Mucosa of rectum (tissue), 2 donors: ENCODE data around the gene TMEM238.

Experiments used
- H3K27ac ChIP-seq, 2 donors: one replicate each; pipeline ENCODE4 v1.7.0; 2013; ENCODE audit warnings: inconsistent platforms in 2 of 2, low read depth in 2 of 2, low read length in 2 of 2
- H3K27me3 ChIP-seq, 2 donors: one replicate each; pipeline ENCODE4 v1.7.0; 2013; ENCODE audit warnings: low read length in 2 of 2; ENCODE audit not compliant: control insufficient read depth in 2 of 2, insufficient read depth in 2 of 2
- H3K36me3 ChIP-seq, 2 donors: one replicate each; pipeline ENCODE4 v1.7.0; 2013; ENCODE audit warnings: low read length in 2 of 2; ENCODE audit not compliant: control insufficient read depth in 2 of 2, insufficient read depth in 2 of 2
- H3K4me1 ChIP-seq, 2 donors: one replicate each; pipeline ENCODE4 v1.7.0; 2013; ENCODE audit warnings: low read length in 2 of 2, mild to moderate bottlenecking in 1 of 2; ENCODE audit not compliant: control insufficient read depth in 2 of 2, insufficient read depth in 2 of 2
- H3K4me3 ChIP-seq, 2 donors: one replicate each; pipeline ENCODE4 v1.7.0; 2013; ENCODE audit warnings: low read length in 2 of 2
- H3K9ac ChIP-seq, 2 donors: one replicate each; pipeline ENCODE4 v1.7.0; 2013; ENCODE audit warnings: low read length in 2 of 2, low read depth in 1 of 2, mild to moderate bottlenecking in 1 of 2
- H3K9me3 ChIP-seq, 2 donors: one replicate each; pipeline ENCODE4 v1.7.0; 2013; ENCODE audit warnings: low read length in 2 of 2; ENCODE audit not compliant: control insufficient read depth in 2 of 2
- donor health status: healthy.
- donor health status: Normal muscosa, but diverticular disease.

The TMEM238 gene

GRCh38 chr19:55368701-55369563, 15.2 kb downstream of the TMEM238 start:
- Histone ChIP-seq H3K9me3 (no peaks in the 10 kb centered on the region), H3K4me3 (no peak overlapping the region), H3K36me3 (no peaks in the 10 kb centered on the region), H3K9ac (no peak overlapping the region), H3K4me1 (no peaks in the 10 kb centered on the region), H3K27me3 (peaks cover 30 to 37% of the 10 kb centered on the region in 2 donors), H3K27ac (no peak overlapping the region)

- Histone ChIP-seq H3K4me3 (no peak overlapping the region), H3K4me1 (no peaks in the 10 kb centered on the region), H3K27me3 (peaks cover 30 to 37% of the 10 kb centered on the region in 2 donors), H3K36me3 (no peaks in the 10 kb centered on the region), H3K27ac (no peak overlapping the region), H3K9ac (no peak overlapping the region), H3K9me3 (no peaks in the 10 kb centered on the region)
Observed at GRCh38 chr19:55368106-55368505, 16.0 kb downstream of the TMEM238 start.

GRCh38 chr19:55366790-55367189, 17.3 kb downstream of the TMEM238 start:
- H3K36me3 ChIP-seq = no peaks in the 10 kb centered on the region
- no peak overlapping the region for H3K4me3 ChIP-seq
- H3K9me3 ChIP-seq = no peaks in the 10 kb centered on the region
- no peak overlapping the region for H3K9ac ChIP-seq
- H3K27ac ChIP-seq = no peak overlapping the region
- no peaks in the 10 kb centered on the region for H3K4me1 ChIP-seq
- H3K27me3 ChIP-seq = peaks cover 21 to 28% of the 10 kb centered on the region in 2 donors

GRCh38 chr19:55365964-55366363, 18.1 kb downstream of the TMEM238 start:
- H3K9ac ChIP-seq = no peak overlapping the region
- H3K27me3 ChIP-seq = peaks cover 18 to 25% of the 10 kb centered on the region in 2 donors
- no peak overlapping the region for H3K27ac ChIP-seq
- H3K4me1 ChIP-seq = no peaks in the 10 kb centered on the region
- H3K36me3 ChIP-seq = no peaks in the 10 kb centered on the region
- no peaks in the 10 kb centered on the region for H3K9me3 ChIP-seq
- H3K4me3 ChIP-seq = no peak overlapping the region

GRCh38 chr19:55365245-55365644, 18.8 kb downstream of the TMEM238 start:
- Histone ChIP-seq H3K36me3 (no peaks in the 10 kb centered on the region), H3K4me1 (no peaks in the 10 kb centered on the region), H3K27ac (no peak overlapping the region), H3K9ac (no peak overlapping the region), H3K4me3 (no peak overlapping the region), H3K27me3 (peaks cover 14 to 20% of the 10 kb centered on the region in 2 donors), H3K9me3 (no peaks in the 10 kb centered on the region)

- no peak within 1 kb of the TSS for H3K27ac ChIP-seq
Observed at GRCh38 chr19:55362990-55363716, 20.9 kb downstream of the TMEM238 start, which contains the start of gene GARIN5B. TSS of gene GARIN5B (minus strand) at chr19:55363260. CDS start at chr19:55363066, 194 bp downstream.

GRCh38 chr19:55362174-55362989, 21.7 kb downstream of the TMEM238 start:
- H3K36me3 ChIP-seq = no peaks in the 10 kb centered on the region
- no peaks in the 10 kb centered on the region for H3K9me3 ChIP-seq
- no peak overlapping the region for H3K9ac ChIP-seq
- H3K4me1 ChIP-seq = no peaks in the 10 kb centered on the region
- H3K27me3 ChIP-seq = no peaks in the 10 kb centered on the region
- no peak overlapping the region for H3K27ac ChIP-seq
- H3K4me3 ChIP-seq = no peak overlapping the region

More at GRCh38 chr19:55362990-55363716, 20.9 kb downstream of the TMEM238 start, which contains the start of gene GARIN5B:
- no peaks in the 10 kb centered on the region for H3K36me3 ChIP-seq
- H3K4me1 ChIP-seq = no peaks in the 10 kb centered on the region
- H3K9me3 ChIP-seq = no peaks in the 10 kb centered on the region
- peaks cover 4% of the 10 kb centered on the region in 2 donors for H3K27me3 ChIP-seq
- H3K9ac ChIP-seq = no peak within 1 kb of the TSS
- H3K4me3 ChIP-seq = no peak within 1 kb of the TSS

- H3K27ac ChIP-seq = no peak overlapping the region
- no peaks in the 10 kb centered on the region for H3K27me3 ChIP-seq
- H3K36me3 ChIP-seq = no peaks in the 10 kb centered on the region
- H3K9ac ChIP-seq = no peak overlapping the region
- no peaks in the 10 kb centered on the region for H3K4me1 ChIP-seq
- no peaks in the 10 kb centered on the region for H3K9me3 ChIP-seq
- no peak overlapping the region for H3K4me3 ChIP-seq
Observed at GRCh38 chr19:55360902-55361301, 23.2 kb downstream of the TMEM238 start.

GRCh38 chr19:55358943-55359908, 24.9 kb downstream of the TMEM238 start:
- Histone ChIP-seq H3K36me3 (no peaks in the 10 kb centered on the region), H3K4me3 (no peak overlapping the region), H3K9me3 (no peaks in the 10 kb centered on the region), H3K27ac (no peak overlapping the region), H3K27me3 (peaks cover 0 to 3% of the 10 kb centered on the region in 2 donors), H3K9ac (no peak overlapping the region), H3K4me1 (peaks cover 0 to 3% of the 10 kb centered on the region in 2 donors)
